ENCODE measurements around the gene FER1L5.

GRCh38 chr2:96751800-96752199 lies 109.2 kb downstream of the FER1L5 start:
- TF ChIP-seq NRF1 (IDR thresholded peaks at IDR 0.05; ENCODE audit: low read depth, low read length) (no peak), TEAD4 (IDR thresholded peaks at IDR 0.05; ENCODE audit: borderline replicate concordance, insufficient read depth) (no peak), CTCF (IDR thresholded peaks at IDR 0.05) (no peak), NFIC (IDR thresholded peaks at IDR 0.05; ENCODE audit: borderline replicate concordance) (no peak), ZBTB33 (IDR thresholded peaks at IDR 0.05; ENCODE audit: borderline replicate concordance, low read depth) (no peak), POLR2AphosphoS5 (IDR thresholded peaks at IDR 0.05; ENCODE audit: low read depth, low read length) (no peak), EZH2phosphoT487 (IDR thresholded peaks at IDR 0.05; ENCODE audit: borderline replicate concordance, low read depth) (no peak), FOXM1 (IDR thresholded peaks at IDR 0.05; ENCODE audit: low read depth) (no peak)
